ENCODE data around the gene FOXJ2.
"Not testable (repeated sequence)": the region's sequence is repeated elsewhere in the genome, so short reads cannot be mapped to it uniquely, and the experiment has no call there.

The FOXJ2 gene

GRCh38 chr12:8065991-8066594 lies 33.6 kb downstream of the FOXJ2 start, which contains the start of gene C3AR1:
Gene C3AR1, minus strand, starts transcription at chr12:8066359. Its CDS starts 6,174 bp downstream, at chr12:8060185.
- DNase-seq (ENCODE audit: low spot score) = peak; percentile 41

GRCh38 chr12:8069582-8069981 lies 37.1 kb downstream of the FOXJ2 start:
- DNase-seq (ENCODE audit: low spot score) = no peak

- not testable (repeated sequence) for DNase-seq (ENCODE audit: low spot score)
These were observed 39.3 kb downstream of the FOXJ2 start for GRCh38 chr12:8071820-8072219.

- DNase-seq (ENCODE audit: low spot score) = no peak
These were observed 43.4 kb downstream of the FOXJ2 start for GRCh38 chr12:8075935-8076334.

GRCh38 chr12:8076366-8076765 lies 43.9 kb downstream of the FOXJ2 start:
- no peak for DNase-seq (ENCODE audit: low spot score)

- peak; percentile 31 for DNase-seq (ENCODE audit: low spot score)
These were observed 44.7 kb downstream of the FOXJ2 start for GRCh38 chr12:8077207-8077606.

- peak; percentile 33 for DNase-seq (ENCODE audit: low spot score)
These were observed 45.9 kb downstream of the FOXJ2 start for GRCh38 chr12:8078398-8078797.

GRCh38 chr12:8078916-8079315 lies 46.4 kb downstream of the FOXJ2 start:
- no peak for DNase-seq (ENCODE audit: low spot score)

GRCh38 chr12:8080120-8080519 lies 47.6 kb downstream of the FOXJ2 start:
- no peak for DNase-seq (ENCODE audit: low spot score)

- DNase-seq (ENCODE audit: low spot score) = no peak
These were observed 48.9 kb downstream of the FOXJ2 start for GRCh38 chr12:8081251-8081920.

GRCh38 chr12:8082808-8083100 lies 50.2 kb downstream of the FOXJ2 start:
- no peak for DNase-seq (ENCODE audit: low spot score)

GRCh38 chr12:8084351-8084750 lies 51.8 kb downstream of the FOXJ2 start:
- not testable (repeated sequence) for DNase-seq (ENCODE audit: low spot score)

- DNase-seq (ENCODE audit: low spot score) = no peak
These were observed 55.1 kb downstream of the FOXJ2 start for GRCh38 chr12:8087666-8088065.

GRCh38 chr12:8088574-8088973 lies 56.1 kb downstream of the FOXJ2 start:
- DNase-seq (ENCODE audit: low spot score) = no peak

- DNase-seq (ENCODE audit: low spot score) = not testable (repeated sequence)
These were observed 56.8 kb downstream of the FOXJ2 start for GRCh38 chr12:8089277-8089676.

- DNase-seq (ENCODE audit: low spot score) = no peak
These were observed 57.2 kb downstream of the FOXJ2 start for GRCh38 chr12:8089716-8090115.

- DNase-seq (ENCODE audit: low spot score) = no peak
These were observed 60.8 kb downstream of the FOXJ2 start for GRCh38 chr12:8093291-8093690.

- DNase-seq (ENCODE audit: low spot score) = no peak
These were observed 63.9 kb downstream of the FOXJ2 start for GRCh38 chr12:8096281-8096915.

- DNase-seq (ENCODE audit: low spot score) = no peak
These were observed 66.7 kb downstream of the FOXJ2 start for GRCh38 chr12:8099235-8099634.

Measured in AG20443 (cell line).